ENCODE results near the gene PRR7.

The PRR7 gene

DNA sequence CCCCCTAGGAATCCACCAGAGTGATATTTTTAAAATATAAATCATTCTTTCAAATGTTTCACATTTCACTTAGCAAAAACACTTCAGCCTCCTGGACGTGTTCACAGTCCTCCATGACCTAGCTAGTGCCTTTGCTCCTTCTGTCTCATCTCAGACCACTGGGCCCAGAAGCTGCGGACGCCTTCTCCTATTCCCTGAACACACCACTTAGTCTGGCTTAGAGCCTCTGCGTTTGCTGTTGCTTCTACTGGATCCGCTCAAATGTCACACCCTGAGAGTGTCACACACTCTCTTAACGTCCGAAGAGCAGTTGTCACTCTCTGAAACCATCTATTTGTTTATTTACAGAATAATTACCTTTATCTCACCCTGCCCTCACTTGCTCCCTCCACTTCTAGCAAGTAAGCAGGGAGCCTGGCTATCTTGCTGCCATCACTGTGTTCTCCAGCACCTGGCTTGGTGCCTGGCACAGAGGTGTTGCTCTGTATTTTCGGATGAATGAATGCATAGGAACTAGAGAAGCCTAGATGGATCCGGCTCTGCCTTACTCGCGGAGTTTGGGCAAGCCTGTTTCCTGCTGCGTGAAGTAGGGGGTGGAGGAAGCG is 21.3 kb upstream of the PRR7 start:
- no peak for DNase-seq

DNA sequence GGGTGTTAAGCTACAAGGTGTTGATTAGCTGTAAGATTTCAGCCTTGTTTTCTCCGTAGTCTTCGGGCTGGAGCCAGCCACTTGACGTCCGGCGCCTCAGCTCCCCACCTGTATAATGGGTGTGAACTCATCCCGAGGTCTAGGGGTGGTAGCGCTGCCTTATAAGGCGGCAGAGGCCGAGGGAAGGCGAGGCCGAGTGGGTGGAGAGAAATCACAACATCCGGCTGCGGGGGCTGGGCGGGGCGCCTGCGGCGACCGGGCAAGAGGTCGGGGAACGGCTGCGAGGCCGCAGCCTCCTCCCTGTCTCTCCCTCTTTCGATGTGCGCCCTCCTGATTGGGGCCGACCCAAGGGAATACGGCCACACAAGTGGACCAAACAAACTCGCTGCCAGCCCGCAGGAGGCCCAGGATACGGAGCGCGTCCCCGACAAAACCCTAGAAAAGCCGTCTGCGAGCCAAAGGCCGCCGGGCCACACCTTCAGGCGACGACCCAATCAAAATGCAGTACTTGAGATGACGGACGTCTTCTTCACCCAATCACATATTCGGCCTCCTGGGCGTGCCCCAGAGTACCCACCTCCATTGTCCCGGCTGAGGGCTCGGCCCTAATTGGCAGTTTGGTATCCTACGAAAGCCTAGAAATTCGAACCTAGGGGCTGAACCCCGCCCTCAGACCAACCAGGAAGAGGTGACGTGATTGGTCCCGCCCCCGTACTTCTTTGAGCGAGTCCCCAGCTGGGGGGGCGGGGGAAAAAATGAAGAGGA is 20.6 kb upstream of the PRR7 start:
- DNase-seq: peak; percentile 98

DNA sequence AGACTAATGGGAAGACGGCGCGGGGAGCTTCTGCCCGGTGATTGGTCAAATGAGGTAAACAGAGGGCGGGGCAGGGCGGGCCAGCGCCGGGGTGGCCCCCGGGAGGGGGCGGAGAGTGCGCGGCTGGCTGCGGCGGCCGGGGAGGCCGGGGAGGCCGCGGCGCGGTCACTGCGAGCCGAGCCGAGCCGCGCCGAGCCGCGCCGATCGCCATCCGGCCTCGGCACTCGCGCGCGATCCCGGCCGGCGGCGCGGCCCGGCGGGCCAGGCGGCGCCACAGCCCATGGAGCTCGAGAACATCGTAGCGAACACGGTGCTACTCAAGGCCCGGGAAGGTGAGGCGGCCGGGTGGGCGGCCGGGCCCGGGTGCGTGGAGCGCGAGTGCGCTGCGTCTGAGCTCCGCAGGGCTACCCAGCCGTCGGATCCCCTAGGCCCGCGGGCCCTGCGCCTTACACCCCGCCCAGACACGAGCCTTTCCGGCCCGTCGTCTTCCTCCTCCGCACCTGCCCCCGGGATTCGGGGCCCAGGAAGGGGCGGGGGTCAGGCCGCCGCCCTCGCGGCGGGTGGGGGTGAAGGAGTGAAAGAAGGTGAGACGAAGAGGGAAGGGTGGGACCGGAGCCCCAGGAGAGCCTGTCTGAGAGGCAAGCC is 19.9 kb upstream of the PRR7 start, which contains the start of gene GRK6:
TSS of gene GRK6 (plus strand) at position 111 of the 645 bp plus-strand sequence. CDS start at position 281, 170 bp downstream.
- no peak for DNase-seq

DNA sequence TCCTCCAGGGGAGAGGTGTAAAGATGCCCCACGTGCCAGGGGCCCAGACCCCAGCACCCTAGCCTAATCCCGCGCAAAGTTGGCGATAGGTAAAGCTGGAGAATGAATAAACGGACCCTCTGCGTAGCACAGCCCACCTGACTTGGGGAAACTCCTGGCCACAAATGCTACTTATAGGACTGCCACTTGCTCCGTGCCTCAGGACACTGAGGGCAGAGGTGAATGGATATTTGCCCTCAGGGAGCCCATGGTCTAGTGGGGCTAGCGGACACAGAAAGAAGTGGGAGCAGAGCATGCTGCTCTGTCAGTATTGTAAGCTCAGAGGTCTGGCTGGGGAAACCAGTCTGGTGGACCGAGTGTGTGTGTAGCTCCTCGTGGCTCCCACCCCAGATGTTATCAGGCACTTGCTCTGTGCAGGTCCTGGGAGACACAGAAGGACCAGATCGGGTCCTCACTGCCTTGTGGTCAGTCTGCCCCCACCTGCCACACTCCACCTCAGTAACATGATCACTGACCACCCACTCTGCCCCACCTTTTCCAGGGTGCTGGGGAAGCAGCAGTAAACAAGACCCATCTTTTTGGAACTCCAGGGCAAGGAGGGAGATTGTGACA is 19.3 kb upstream of the PRR7 start:
- DNase-seq: no peak

DNA sequence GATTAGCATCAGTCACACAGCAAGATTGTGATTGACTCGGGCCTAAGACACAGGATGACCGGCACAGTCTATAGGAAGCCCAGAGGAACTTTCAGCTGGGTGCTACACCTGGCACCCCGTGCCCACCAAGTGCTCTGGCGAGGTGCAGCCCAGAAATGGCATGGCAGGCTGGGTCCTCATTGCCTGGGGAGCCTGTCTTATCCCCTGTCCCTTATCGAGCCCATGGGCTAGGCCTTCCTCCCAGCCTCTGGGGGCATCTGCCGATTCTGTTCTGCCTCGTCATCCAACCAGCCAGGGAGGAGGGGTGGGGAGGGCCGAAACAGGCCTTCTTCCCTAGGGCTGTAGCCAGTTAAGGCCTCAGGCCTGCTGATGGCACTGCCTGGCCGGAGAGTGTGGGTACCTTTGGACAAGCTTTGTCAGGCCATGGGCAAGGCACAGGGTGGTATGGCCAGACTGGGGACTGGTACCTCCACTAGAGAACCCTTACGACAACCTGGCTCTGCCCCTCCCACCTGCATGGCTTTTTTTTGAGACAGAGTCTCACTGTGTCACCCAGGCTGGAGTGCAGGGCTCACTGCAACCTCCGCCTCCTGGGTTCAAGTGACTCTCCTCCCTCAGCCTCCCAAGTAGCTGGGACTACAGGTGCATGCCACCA is 18.6 kb upstream of the PRR7 start:
- DNase-seq: no peak

DNA sequence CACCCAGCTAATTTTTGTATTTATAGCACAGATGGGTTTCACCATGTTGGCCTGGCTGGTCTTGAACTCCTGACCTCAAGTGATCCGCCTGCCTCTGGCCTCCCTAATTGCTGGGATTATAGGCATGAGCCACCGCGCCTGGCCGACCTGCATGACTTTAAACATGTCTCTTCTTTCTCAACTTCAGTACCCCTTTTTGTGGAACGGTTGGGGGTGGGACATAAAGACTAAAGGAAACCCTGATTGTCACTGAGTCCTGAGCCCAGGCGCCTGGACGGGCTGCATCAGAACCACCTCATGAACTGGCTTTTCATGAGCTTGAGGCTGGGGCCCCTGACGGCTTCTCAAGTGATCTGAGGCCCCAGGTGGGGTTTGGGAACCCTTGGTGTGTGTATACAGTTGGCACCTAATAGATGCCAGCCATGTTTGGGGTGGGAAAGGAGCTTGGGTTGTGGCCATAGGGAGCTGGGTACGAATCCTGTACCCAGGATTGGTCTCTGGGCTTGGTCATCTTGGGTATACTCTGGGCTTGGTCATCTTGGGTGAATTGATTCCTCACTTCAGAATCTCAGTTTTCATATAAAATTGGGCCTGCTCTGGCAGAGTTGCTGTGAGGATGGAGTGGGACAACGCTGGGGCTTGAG is 17.9 kb upstream of the PRR7 start:
- no peak for DNase-seq

DNA sequence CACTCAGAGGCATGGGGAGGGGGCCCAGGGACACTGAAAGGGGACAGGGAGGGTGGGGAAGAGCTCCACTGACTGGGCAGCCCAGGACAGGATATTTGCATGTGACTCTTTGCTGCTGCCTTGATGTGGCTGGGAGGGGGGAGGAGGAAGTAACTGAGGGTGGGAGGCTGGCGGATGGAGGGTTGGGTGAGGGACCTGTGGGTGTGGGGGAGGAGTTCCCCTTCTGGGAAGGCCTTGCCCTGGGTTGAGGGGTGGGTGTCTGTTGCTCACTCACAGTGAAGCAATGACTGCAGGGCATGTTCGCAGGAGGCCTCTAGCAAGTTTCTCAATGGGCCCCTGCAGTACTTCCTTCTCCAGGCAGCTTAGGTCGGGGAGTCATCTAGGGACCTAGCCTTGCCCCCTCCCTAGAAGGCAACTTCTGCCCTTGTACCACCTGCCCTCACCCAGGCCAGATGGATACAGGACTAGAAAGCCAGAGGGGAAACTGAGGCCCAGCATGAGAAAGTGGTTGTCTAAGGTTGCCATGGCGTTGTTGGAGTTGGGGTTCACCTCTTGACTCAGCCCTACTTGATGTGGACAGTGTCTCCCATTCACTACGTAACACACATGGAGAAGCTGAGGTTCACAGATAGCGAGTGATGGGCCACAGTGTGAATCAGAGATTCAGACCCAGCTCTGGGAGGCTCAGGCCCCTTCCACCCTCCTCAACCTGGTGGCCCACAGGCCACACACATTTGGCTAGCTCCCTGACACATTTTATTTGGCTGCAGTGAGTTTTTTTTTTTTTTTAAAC is 17.2 kb upstream of the PRR7 start:
- no peak for DNase-seq

DNA sequence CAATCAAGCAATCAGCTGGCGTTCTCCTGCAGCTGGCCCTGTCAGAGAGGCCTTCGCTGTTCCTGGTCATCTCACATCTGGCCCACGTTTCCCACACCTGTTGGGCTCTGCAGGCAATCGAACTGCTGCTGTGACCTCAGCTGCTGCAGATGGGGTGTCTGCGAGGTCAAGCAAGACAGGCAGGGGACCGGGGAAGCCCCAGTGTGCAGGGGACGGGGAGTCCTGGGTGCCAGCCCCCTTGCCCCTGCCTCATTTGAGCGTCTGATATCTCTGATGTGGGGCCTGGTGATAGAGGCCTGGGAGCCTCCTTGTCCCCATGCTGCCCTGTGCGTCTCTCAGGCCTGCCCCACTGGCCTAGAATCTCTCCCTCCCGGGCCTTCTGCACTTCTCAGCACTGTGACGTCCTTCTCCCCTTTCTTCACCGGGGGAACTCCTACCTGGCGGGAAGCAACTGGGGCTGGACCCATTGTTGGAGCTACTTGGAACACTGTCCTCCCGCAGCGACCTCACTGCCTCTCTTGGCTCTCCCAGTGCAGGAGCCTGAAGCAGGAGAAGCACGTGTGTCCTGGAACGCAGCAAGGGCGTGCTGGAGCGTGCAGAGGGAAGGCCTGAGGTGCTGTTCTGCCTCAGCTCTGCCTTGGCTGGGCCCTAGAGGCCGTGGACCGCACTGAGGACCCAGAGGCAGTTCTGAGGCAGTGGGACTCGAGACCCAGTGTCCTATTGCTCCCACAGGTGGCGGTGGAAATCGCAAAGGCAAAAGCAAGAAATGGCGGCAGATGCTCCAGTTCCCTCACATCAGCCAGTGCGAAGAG is 16.3 kb upstream of the PRR7 start:
- no peak for DNase-seq

DNA sequence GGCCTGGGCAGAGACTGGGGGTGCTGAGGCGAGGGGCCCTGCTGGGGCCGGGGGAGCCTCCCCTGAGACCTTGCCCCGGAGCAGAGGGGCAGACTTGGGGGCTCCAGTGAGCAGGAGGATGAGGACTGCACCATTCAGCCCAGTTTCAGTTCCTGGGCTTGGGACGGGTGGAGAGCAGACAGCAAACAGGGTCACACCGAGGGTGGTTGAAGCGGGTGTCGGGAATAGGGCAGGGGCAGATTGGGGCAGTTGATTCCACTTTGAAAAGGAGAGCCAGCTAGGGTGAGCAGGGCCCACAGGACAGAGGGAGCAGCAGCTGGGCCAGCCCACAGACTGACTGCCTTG is 15.7 kb upstream of the PRR7 start:
- no peak for DNase-seq

DNA sequence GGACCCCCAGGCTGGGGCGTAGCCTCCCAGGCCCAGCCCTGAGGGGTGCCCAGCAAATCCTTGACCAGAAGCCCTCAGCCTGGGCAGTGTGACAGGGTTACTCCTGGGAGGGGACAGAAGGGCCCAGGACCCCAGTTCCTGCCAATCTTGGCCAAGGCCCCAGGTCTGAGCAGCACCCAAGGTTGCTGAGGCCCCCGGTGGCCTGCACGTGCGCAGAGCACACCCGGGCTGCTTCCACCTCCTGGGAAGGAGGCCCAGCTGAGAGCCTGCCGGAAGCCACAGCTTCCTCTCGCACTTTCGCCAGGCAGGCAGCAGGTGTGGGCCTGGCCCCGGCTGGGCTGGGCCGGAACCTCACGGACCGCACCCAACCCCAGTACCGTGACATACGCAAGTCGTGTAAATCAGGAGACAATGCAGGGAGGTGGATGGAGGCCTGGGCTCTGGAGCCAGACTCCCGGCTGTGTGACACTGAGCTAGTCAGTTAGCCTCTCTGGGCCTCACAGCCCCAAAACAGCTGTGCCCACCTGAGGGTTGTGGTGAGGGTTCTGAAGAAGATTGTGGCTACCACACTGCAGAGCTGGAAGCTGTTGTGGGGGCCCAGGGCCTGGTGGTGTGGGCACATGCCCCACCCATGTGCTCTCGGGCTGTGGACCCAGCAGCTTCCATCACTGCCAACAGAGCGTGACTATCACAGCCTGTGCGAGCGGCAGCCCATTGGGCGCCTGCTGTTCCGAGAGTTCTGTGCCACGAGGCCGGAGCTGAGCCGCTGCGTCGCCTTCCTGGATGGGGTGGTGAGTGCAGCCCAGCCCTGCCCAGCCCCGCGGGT is 15.1 kb upstream of the PRR7 start:
- no peak for DNase-seq

DNA sequence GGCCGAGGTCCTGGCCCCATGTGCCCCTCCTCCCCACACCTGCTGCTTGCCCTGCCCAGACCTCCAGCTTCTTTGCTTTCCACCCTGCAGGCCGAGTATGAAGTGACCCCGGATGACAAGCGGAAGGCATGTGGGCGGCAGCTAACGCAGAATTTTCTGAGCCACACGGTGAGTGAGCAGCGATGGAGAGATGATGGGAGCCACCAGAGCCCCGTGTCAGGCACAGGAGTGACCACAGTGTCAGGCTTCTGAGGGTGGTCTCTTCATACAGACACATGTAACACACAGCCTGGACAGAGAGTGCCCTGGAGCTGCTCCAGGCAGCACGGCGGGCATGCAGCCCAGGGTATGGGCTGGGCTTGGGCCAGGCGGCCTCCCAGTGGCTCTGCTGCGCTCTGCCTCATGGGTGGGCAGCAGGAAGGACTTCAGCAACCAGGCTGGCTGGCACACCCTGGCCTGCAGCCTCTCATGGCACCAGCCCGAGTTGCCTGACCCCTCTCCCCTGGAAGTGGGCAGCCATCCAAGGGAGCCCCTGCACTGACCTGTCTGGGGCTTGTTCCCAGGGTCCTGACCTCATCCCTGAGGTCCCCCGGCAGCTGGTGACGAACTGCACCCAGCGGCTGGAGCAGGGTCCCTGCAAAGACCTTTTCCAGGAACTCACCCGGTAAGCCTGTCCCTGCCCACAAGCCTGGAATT is 14.3 kb upstream of the PRR7 start:
- no peak for DNase-seq

DNA sequence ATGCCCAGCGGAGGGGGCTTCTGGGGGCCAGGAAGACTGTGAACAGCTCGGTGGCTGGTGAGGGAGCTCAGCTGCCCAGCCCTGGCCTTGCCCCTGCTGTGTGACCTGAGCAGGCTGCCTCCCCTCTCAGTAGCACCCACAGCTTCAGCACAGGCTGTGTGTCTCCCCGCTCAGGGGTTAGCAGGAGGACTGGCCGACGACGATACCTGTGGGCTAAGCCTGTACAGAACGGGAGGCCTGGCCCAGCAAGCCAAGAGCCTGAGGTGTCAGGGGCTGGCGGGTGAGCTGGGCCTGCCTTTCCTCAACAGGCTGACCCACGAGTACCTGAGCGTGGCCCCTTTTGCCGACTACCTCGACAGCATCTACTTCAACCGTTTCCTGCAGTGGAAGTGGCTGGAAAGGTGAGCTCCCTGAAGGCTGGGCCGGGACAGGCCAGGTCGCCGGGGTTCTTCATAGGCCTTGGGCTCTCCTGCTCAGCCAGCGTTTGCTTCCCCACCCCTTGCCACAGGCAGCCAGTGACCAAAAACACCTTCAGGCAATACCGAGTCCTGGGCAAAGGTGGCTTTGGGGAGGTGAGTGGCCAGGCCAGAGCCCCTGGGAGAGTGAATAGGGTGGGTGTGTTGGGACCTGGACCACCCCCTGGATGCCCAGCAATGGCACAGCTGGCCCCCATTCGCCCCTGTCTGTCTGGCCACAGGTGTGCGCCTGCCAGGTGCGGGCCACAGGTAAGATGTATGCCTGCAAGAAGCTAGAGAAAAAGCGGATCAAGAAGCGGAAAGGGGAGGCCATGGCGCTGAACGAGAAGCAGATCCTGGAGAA is 13.6 kb upstream of the PRR7 start:
- DNase-seq: no peak

DNA sequence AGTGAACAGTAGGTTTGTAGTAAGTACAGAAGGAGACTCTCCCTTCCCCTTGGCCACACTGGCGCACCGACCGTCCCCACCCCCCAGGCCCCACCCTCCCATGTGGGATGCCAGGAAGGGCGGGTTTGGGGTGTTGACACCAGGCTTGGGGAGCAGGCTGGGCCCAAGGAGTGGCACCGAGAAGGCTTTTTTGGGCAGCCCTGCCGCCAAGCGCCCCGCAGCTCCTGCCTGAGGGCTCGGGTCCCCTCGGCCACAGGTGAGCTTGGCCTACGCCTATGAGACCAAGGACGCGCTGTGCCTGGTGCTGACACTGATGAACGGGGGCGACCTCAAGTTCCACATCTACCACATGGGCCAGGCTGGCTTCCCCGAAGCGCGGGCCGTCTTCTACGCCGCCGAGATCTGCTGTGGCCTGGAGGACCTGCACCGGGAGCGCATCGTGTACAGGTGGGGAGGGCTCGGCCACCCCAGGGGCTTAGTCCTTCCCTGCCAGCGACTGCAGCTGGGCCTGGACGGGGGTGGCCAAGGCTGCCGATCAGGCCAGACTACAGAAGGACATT is 12.9 kb upstream of the PRR7 start:
- DNase-seq: no peak

DNA sequence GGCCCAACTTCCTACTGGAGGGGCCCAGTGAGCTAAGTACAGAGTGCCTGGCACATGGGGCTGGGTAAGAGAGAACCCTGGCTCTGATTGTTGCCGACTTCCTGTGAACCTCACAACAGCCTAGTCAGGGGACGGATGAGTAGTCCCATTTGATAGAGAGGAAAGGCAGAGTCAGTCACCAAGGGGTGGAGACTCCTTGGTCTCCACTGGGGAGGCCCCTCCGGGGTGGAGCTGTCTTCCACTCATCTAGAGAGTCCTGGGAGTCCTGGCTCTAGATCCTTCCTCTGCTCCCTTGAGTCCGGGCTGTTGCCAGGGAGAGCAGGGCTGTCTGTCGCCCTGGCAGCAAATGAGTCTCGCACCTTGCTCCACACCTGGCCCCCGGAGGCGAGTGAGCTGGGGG is 12.2 kb upstream of the PRR7 start:
- DNase-seq: no peak

DNA sequence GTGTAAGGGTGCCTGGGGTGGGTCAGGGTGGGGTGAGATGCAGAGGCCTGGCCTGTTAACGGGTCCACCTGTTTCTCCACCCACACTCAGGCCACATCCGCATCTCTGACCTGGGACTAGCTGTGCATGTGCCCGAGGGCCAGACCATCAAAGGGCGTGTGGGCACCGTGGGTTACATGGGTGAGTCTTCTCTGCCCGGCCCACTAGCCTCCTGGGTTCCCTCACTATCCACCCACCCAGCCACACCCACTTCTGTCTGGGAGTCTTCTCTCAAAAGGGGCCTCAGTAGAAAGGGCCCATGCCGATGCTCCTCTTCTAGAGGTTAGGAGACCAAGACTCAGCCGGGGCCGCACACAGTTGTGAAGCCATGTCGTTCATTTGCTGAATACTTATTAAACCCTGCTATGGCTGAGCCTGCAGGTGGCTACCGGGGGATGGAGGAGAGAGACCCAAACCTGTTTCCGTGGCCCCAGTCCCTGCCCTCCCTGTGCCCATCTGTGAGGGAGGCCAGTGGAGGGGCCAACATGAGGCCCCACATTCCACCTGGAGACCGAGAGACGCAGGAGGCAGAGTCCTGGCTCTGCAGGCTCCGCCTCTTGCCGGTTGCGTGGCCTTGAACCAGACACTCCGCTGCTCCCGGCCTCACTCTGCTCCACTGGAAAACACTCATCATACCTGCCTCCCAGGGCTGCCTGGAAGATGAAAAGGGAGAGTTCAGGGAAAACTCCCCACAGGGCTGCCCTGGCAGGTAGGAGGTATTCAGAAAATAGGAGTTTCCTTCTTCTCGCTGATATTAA is 11.5 kb upstream of the PRR7 start:
- no peak for DNase-seq

DNA sequence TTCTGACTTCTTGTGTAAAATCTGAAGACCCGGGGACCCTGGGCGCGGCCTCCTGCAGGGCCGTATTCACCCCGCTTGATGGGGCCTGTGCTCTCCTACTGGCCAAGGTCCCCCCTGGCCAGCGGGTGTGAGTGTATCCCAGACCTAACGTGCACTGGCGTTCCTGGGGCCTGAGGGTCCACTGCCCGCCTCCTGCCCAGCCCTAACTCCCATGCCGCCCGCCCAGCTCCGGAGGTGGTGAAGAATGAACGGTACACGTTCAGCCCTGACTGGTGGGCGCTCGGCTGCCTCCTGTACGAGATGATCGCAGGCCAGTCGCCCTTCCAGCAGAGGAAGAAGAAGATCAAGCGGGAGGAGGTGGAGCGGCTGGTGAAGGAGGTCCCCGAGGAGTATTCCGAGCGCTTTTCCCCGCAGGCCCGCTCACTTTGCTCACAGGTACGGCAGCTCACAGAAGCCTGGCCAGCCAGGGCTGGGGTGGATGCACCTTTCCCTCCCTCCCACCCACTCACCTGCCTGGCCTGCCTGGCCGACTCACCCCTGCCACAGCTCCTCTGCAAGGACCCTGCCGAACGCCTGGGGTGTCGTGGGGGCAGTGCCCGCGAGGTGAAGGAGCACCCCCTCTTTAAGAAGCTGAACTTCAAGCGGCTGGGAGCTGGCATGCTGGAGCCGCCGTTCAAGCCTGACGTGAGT is 10.6 kb upstream of the PRR7 start:
- no peak for DNase-seq

DNA sequence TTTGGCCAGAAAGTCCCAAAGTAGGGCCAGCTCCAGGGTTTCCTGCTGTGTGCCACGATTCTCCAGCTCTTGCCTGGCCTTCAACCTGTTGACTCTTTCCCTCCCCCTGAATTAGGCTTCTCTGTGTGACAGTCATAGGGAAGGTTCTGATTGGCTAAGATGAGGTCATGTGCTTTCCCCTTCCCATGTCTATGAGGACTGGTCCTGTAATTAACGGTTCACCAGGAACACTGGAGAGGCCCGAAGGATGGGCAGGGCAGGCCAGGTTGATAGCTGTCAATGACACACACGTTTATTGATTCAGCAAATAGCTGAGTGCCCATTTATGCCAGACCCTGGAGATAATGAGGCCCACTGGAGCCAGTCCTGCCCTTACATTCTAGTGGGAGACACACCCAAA is 9.0 kb upstream of the PRR7 start:
- DNase-seq: no peak

Data from NCI-H510A (cell line).